GM18909 (cell line): Measurements from ENCODE around the gene RASGRP1.
A peak's percentile ranks its signal among the peaks of the same experiment; 100 is the strongest.

Source experiments
- ATAC-seq: cut with Tn5 transposase; IDR thresholded peaks from one replicate; pipeline ENCODE4 v1.9.1; 2021; ENCODE audit warnings: mild to moderate bottlenecking; ENCODE audit not compliant: unreplicated experiment, poor library complexity

RASGRP1 gene

GRCh38 chr15:38576837-38577236 lies 12.2 kb upstream of the RASGRP1 start:
- ATAC-seq, result no peak

GRCh38 chr15:38576261-38576660 lies 11.6 kb upstream of the RASGRP1 start:
- no peak for ATAC-seq

- ATAC-seq, result no peak
Measured at GRCh38 chr15:38565287-38565670, 665 bp upstream of the RASGRP1 start.

GRCh38 chr15:38563723-38564519 lies 693 bp downstream of the RASGRP1 start:
- ATAC-seq, result peak; percentile 73

- ATAC-seq, result peak; percentile 20
Measured at GRCh38 chr15:38562278-38562677, 2.3 kb downstream of the RASGRP1 start.

GRCh38 chr15:38560456-38560926 lies 4.1 kb downstream of the RASGRP1 start:
- peak; percentile 15 for ATAC-seq

- ATAC-seq, result no peak
Measured at GRCh38 chr15:38559636-38560307, 4.8 kb downstream of the RASGRP1 start.

GRCh38 chr15:38559131-38559530 lies 5.5 kb downstream of the RASGRP1 start:
- no peak for ATAC-seq

GRCh38 chr15:38558372-38559059 lies 6.1 kb downstream of the RASGRP1 start:
- no peak for ATAC-seq

- no peak for ATAC-seq
Measured at GRCh38 chr15:38557921-38558320, 6.7 kb downstream of the RASGRP1 start.

GRCh38 chr15:38555686-38556334 lies 8.8 kb downstream of the RASGRP1 start:
- peak; percentile 43 for ATAC-seq

- peak; percentile 64 for ATAC-seq
Measured at GRCh38 chr15:38554354-38554753, 10.3 kb downstream of the RASGRP1 start.

- ATAC-seq, result no peak
Measured at GRCh38 chr15:38553071-38553470, 11.5 kb downstream of the RASGRP1 start.

GRCh38 chr15:38551720-38552648 lies 12.6 kb downstream of the RASGRP1 start:
- ATAC-seq, result no peak

GRCh38 chr15:38549222-38549621 lies 15.4 kb downstream of the RASGRP1 start:
- ATAC-seq, result no peak

- no peak for ATAC-seq
Measured at GRCh38 chr15:38547255-38547997, 17.2 kb downstream of the RASGRP1 start.

- ATAC-seq, result no peak
Measured at GRCh38 chr15:38545179-38545578, 19.4 kb downstream of the RASGRP1 start.

GRCh38 chr15:38541026-38541425 lies 23.6 kb downstream of the RASGRP1 start:
- ATAC-seq, result no peak

GRCh38 chr15:38540510-38540909 lies 24.1 kb downstream of the RASGRP1 start:
- ATAC-seq, result no peak
